HFFc6 (cell line): ENCODE data around the gene C9orf72. TPM values are rescaled to one million over a fixed set of nuclear protein-coding genes. Genes with fewer than 3 reads are reported as not detected.

ENCODE experiments used
- DNase-seq: peaks from one replicate; pipeline ENCODE4 v3.0.0-alpha.2; 2018
- H3K27ac Mint-ChIP-seq: 2 replicates; pipeline ENCODE4 v1.8.0; 2020; ENCODE audit warnings: mild to moderate bottlenecking, mixed read lengths
- H3K27me3 Mint-ChIP-seq: 2 replicates; pipeline ENCODE4 v1.8.0; 2021; ENCODE audit warnings: mild to moderate bottlenecking, moderate library complexity, mixed read lengths; ENCODE audit not compliant: insufficient read depth
- H3K36me3 Mint-ChIP-seq: 2 replicates; pipeline ENCODE4 v1.8.0; 2021; ENCODE audit warnings: low read depth, mixed read lengths
- H3K4me1 Mint-ChIP-seq: 2 replicates; pipeline ENCODE4 v1.8.0; 2020; ENCODE audit warnings: low read depth, mixed read lengths
- H3K4me3 Mint-ChIP-seq: 2 replicates; pipeline ENCODE4 v1.8.0; 2020; ENCODE audit warnings: mild to moderate bottlenecking, moderate library complexity, mixed read lengths
- H3K9me3 Mint-ChIP-seq: 2 replicates; pipeline ENCODE4 v1.8.0; 2020; ENCODE audit warnings: mild to moderate bottlenecking, mixed read lengths
- CTCF ChIP-seq: fragments of 200-600 bp; sonication (generic); IDR thresholded peaks from 2 replicates; pipeline ENCODE4 v1.5.0; 2021; ENCODE audit warnings: antibody characterized with exemption, mild to moderate bottlenecking
- total RNA-seq, 6 experiments: library from RNA; stranded (reverse); fragmentation: NEBNext Ultra II Directional; extraction: Animal tissue kit (Norgen Biotek cat#: 25700); gene quantifications; 2 replicates in 1 of 6; 3 replicates in 5 of 6; pipeline ENCODE4 v1.2.3, GENCODE V29; 2021

C9orf72 gene
- total RNA-seq, 6 experiments from 2014 or later: 1.4 to 3.7 (median 2.3) TPM

- DNase-seq: no peak
- Mint-ChIP-seq H3K4me1 (peaks cover 14% of the 10 kb centered on the region), H3K9me3 (no peaks in the 10 kb centered on the region), H3K27me3 (peaks cover 12% of the 10 kb centered on the region), H3K36me3 (no peaks in the 10 kb centered on the region), H3K27ac (no peak overlapping the region), H3K4me3 (no peak overlapping the region)
- TF ChIP-seq CTCF: peak; percentile 28; the same call in 1 of the 2 replicates
Observed at GRCh38 chr9:27535701-27536118, 37.6 kb downstream of the C9orf72 start.

DNA sequence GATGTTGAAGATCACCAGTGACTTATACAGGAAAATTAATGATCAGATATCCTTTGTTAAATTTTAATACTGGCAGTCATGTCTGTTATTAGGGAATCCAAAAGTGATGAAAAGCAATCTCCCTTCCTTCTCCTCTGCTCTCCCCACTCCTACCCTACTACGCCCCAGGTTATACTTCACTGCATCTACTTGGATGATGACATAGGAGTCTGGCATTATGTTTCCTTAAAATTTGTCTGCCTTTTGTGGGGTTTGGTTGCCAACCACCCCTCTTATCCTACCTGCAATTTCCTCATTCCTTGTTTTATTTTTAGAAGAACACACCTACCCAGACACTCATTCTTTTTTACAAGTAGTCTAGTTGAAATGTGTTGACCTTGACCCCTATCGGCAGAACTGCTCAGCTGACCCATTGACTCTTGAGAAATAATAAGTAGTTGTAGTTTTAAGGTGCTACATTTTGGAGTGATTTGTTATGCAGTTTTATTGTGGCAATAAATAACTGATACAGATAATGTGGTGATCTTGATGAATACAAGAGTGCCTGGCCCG is 38.5 kb downstream of the C9orf72 start:
- Mint-ChIP-seq H3K36me3 (no peaks in the 10 kb centered on the region), H3K27me3 (peaks cover 15% of the 10 kb centered on the region), H3K27ac (no peak overlapping the region), H3K4me1 (peaks cover 4% of the 10 kb centered on the region), H3K9me3 (no peaks in the 10 kb centered on the region), H3K4me3 (no peak overlapping the region)
- no peak for TF ChIP-seq CTCF
- no peak for DNase-seq

DNA sequence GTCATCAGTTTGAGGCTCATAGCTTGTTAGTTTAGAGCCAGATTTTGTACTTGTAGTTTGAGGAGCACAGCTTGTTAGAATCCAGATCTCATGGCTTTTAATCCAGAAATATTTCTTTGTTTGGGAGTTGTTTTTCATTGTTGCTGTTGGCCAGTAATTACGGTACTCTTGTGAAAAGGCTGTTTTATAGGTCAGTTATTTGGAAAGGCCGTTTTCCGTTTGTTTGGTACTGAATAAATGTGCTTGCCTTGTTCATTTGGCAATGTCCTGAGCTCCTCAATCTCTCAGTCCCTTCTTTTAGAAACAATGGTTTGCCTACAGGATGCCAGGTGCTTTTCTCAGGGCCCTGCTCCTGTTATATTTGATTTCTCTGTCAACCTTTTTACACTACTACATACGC is 39.1 kb downstream of the C9orf72 start:
- H3K27ac Mint-ChIP-seq: no peak overlapping the region
- no peak for DNase-seq
- no peaks in the 10 kb centered on the region for H3K4me1 Mint-ChIP-seq
- no peaks in the 10 kb centered on the region for H3K36me3 Mint-ChIP-seq
- H3K4me3 Mint-ChIP-seq: no peak overlapping the region
- TF ChIP-seq CTCF: no peak
- peaks cover 16% of the 10 kb centered on the region for H3K27me3 Mint-ChIP-seq
- H3K9me3 Mint-ChIP-seq: no peaks in the 10 kb centered on the region

DNA sequence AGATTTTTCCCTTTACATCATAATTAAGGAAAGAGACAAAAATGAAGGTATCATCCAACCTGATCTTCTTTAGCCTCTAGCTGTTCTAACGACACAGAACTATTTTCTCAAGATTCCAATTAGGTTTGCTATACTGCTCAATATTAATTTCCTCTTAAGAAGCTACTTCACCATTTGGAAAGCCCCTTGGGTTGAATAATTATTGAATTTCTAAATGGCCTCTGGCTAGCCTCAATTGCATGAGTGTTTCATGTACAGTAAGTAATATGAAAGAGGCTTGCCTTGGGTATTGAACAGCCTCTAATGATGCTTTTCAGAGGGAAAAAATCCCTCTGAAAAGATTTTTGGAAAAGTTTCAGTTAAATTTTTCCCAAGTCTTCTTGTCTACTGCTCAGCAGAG is 40.0 kb downstream of the C9orf72 start:
- no peak for DNase-seq
- peaks cover 1% of the 10 kb centered on the region; the same call in 1 of the 2 replicates for H3K4me1 Mint-ChIP-seq
- H3K36me3 Mint-ChIP-seq: no peaks in the 10 kb centered on the region
- H3K27me3 Mint-ChIP-seq: peaks cover 22% of the 10 kb centered on the region
- no peak overlapping the region for H3K27ac Mint-ChIP-seq
- H3K4me3 Mint-ChIP-seq: no peak overlapping the region
- H3K9me3 Mint-ChIP-seq: no peaks in the 10 kb centered on the region
- no peak for TF ChIP-seq CTCF

DNA sequence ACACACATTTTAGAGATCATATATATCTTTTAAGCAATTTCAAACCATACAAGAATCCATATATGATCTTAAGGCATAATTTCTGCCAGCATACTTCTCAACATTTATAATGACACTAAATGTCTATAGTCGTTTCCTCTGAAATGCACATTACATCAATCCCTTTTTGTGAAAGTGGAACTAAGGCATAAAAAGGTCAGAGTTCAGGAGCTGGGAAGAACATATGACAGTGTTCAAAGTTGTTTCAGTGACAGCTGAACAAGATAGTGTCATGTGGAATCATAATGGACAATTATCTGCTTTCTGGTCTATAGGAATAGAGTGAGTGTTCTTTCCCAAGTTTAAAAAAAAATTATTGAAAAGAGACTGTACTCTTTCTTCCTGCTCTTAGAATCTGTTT is 41.2 kb downstream of the C9orf72 start:
- peaks cover 5% of the 10 kb centered on the region; the same call in 1 of the 2 replicates for H3K4me1 Mint-ChIP-seq
- H3K36me3 Mint-ChIP-seq: no peaks in the 10 kb centered on the region
- DNase-seq: no peak
- no peak overlapping the region for H3K4me3 Mint-ChIP-seq
- peaks cover 34% of the 10 kb centered on the region for H3K27me3 Mint-ChIP-seq
- TF ChIP-seq CTCF: no peak
- H3K9me3 Mint-ChIP-seq: no peaks in the 10 kb centered on the region
- no peak overlapping the region for H3K27ac Mint-ChIP-seq
